Trophoblast cell (in vitro differentiated cells and primary cell): ENCODE results near the gene DSTYK.
"Not testable (repeated sequence)": the region's sequence is repeated elsewhere in the genome, so short reads cannot be mapped to it uniquely, and the experiment has no call there.

Source experiments
- DNase-seq, 2 donors: peaks; one replicate each; pipeline ENCODE4 v3.0.0-alpha.2; 2016
- H2AFZ ChIP-seq: 2 replicates; pipeline ENCODE4 v1.6.1; 2013; ENCODE audit warnings: low read length, moderate library complexity, mild to moderate bottlenecking; ENCODE audit not compliant: insufficient read depth, poor library complexity
- H2AK5ac ChIP-seq: 2 replicates; pipeline ENCODE4 v1.6.1; 2013; ENCODE audit warnings: mild to moderate bottlenecking, low read length
- H2BK120ac ChIP-seq: 2 replicates; pipeline ENCODE4 v1.6.1; 2013; ENCODE audit warnings: low read length, mild to moderate bottlenecking, moderate library complexity; ENCODE audit not compliant: insufficient read depth, poor library complexity
- H2BK12ac ChIP-seq: 2 replicates; pipeline ENCODE4 v1.6.1; 2013; ENCODE audit warnings: mild to moderate bottlenecking, low read length, moderate library complexity
- H2BK5ac ChIP-seq: 2 replicates; pipeline ENCODE4 v1.6.1; 2013; ENCODE audit warnings: low read length, low read depth, moderate library complexity, mild to moderate bottlenecking; ENCODE audit not compliant: poor library complexity
- H3K14ac ChIP-seq: 2 replicates; pipeline ENCODE4 v1.6.1; 2013; ENCODE audit warnings: mild to moderate bottlenecking, low read length
- H3K18ac ChIP-seq: 2 replicates; pipeline ENCODE4 v1.6.1; 2013; ENCODE audit warnings: mild to moderate bottlenecking, low read length
- H3K23ac ChIP-seq: 2 replicates; pipeline ENCODE4 v1.6.1; 2013; ENCODE audit warnings: low read length
- H3K27ac ChIP-seq: 2 replicates; pipeline ENCODE4 v1.5.1; 2013; ENCODE audit warnings: low read depth, mild to moderate bottlenecking, inconsistent platforms, low read length, moderate library complexity
- H3K27me3 ChIP-seq: 2 replicates; pipeline ENCODE4 v1.6.1; 2013; ENCODE audit warnings: inconsistent platforms, mild to moderate bottlenecking, low read length, moderate library complexity; ENCODE audit not compliant: insufficient read depth
- H3K36me3 ChIP-seq, 2 experiments: 1 replicate in 1 of 2; 2 replicates in 1 of 2; pipeline ENCODE4 v1.6.1; 2013; ENCODE audit warnings: low read length in 2 of 2, mild to moderate bottlenecking in 2 of 2, moderate library complexity in 1 of 2; ENCODE audit not compliant: insufficient read depth in 2 of 2, control insufficient read depth in 1 of 2
- H3K4ac ChIP-seq: 2 replicates; pipeline ENCODE4 v1.6.1; 2013; ENCODE audit warnings: low read depth, mild to moderate bottlenecking, low read length, moderate library complexity
- H3K4me1 ChIP-seq, 2 experiments: 1 replicate in 1 of 2; 2 replicates in 1 of 2; pipeline ENCODE4 v1.6.1; 2013; ENCODE audit warnings: low read length in 2 of 2, mild to moderate bottlenecking in 2 of 2, moderate library complexity in 1 of 2; ENCODE audit not compliant: insufficient read depth in 2 of 2, control insufficient read depth in 1 of 2
- H3K4me2 ChIP-seq: 2 replicates; pipeline ENCODE4 v1.6.1; 2013; ENCODE audit warnings: inconsistent platforms, mild to moderate bottlenecking, low read length, moderate library complexity
- H3K4me3 ChIP-seq: 2 replicates; pipeline ENCODE4 v1.5.1; 2013; ENCODE audit warnings: mild to moderate bottlenecking, low read depth, low read length, inconsistent platforms
- H3K79me1 ChIP-seq: one replicate; pipeline ENCODE4 v1.6.1; 2013; ENCODE audit warnings: low read length
- H3K79me2 ChIP-seq: 2 replicates; pipeline ENCODE4 v1.6.1; 2013; ENCODE audit warnings: low read length, mild to moderate bottlenecking; ENCODE audit not compliant: control insufficient read depth, insufficient read depth, poor library complexity
- H3K9ac ChIP-seq: 2 replicates; pipeline ENCODE4 v1.6.1; 2013; ENCODE audit warnings: mild to moderate bottlenecking, low read length
- H3K9me3 ChIP-seq: 2 replicates; pipeline ENCODE4 v1.6.1; 2013; ENCODE audit warnings: low read depth, mild to moderate bottlenecking, control low read depth, inconsistent platforms, low read length; ENCODE audit not compliant: insufficient read depth
- H4K12ac ChIP-seq: 2 replicates; pipeline ENCODE4 v1.6.1; 2013; ENCODE audit warnings: low read depth, mild to moderate bottlenecking, low read length, moderate library complexity
- H4K8ac ChIP-seq: 2 replicates; pipeline ENCODE4 v1.6.1; 2013; ENCODE audit warnings: low read depth, mild to moderate bottlenecking, low read length, moderate library complexity
- H4K91ac ChIP-seq: one replicate; pipeline ENCODE4 v1.6.1; 2013; ENCODE audit warnings: low read depth, mild to moderate bottlenecking, low read length, moderate library complexity
- WGBS: extraction: QIAGEN DNeasy Blood & Tissue Kit; methylation state at CpG from one replicate; pipeline ENCODE4 v1.1.7; 2013; ENCODE audit warnings: missing lambda C conversion rate; ENCODE audit not compliant: insufficient read length, insufficient coverage; ENCODE audit errors: extremely low coverage; 5-methylcytosine and 5-hydroxymethylcytosine counted together

Gene DSTYK

GRCh38 chr1:205162301-205162700 is 49.2 kb downstream of the DSTYK start:
- Histone ChIP-seq H3K4me2 (no peak overlapping the region), H2BK12ac (no peak overlapping the region), H3K9ac (no peak overlapping the region), H3K79me2 (no peaks in the 10 kb centered on the region), H3K4me3 (no peak overlapping the region), H3K27ac (no peak overlapping the region), H2BK5ac (no peak overlapping the region), H3K27me3 (no peaks in the 10 kb centered on the region), H3K79me1 (no peaks in the 10 kb centered on the region), H3K18ac (no peak overlapping the region), H2BK120ac (no peak overlapping the region), H4K8ac (no peak overlapping the region), H4K12ac (no peak overlapping the region), H3K4ac (no peak overlapping the region), H2AFZ (no peak overlapping the region), H2AK5ac (no peak overlapping the region), H3K14ac (no peak overlapping the region), H3K4me1 (no peaks in the 10 kb centered on the region), H3K23ac (no peak overlapping the region), H3K36me3 (peaks cover 17 to 25% of the 10 kb centered on the region in 2 experiments), H4K91ac (no peak overlapping the region), H3K9me3 (no peaks in the 10 kb centered on the region)
- no peak for DNase-seq
- WGBS = no CpG with 5 or more reads among the region's 1 CpG

- no peak overlapping the region for H3K23ac ChIP-seq
- H2AFZ ChIP-seq = no peak overlapping the region
- no peak overlapping the region for H3K9ac ChIP-seq
- H4K91ac ChIP-seq = no peak overlapping the region
- no peak overlapping the region for H3K4ac ChIP-seq
- WGBS = no CpG with 5 or more reads among the region's 6 CpGs
- no peaks in the 10 kb centered on the region for H3K79me1 ChIP-seq
- H4K12ac ChIP-seq = no peak overlapping the region
- no peak overlapping the region for H2BK12ac ChIP-seq
- no peak overlapping the region for H3K14ac ChIP-seq
- no peak overlapping the region for H3K27ac ChIP-seq
- no peak overlapping the region for H3K18ac ChIP-seq
- no peak overlapping the region for H2BK120ac ChIP-seq
- no peak overlapping the region for H3K4me2 ChIP-seq
- H3K27me3 ChIP-seq = no peaks in the 10 kb centered on the region
- H3K79me2 ChIP-seq = no peaks in the 10 kb centered on the region
- peaks cover 2% of the 10 kb centered on the region for H3K9me3 ChIP-seq
- peaks cover 22 to 33% of the 10 kb centered on the region in 2 experiments for H3K36me3 ChIP-seq
- H2AK5ac ChIP-seq = no peak overlapping the region
- no peak overlapping the region for H2BK5ac ChIP-seq
- H3K4me3 ChIP-seq = no peak overlapping the region
- H4K8ac ChIP-seq = no peak overlapping the region
- DNase-seq = no peak
- no peaks in the 10 kb centered on the region for H3K4me1 ChIP-seq
Measured at GRCh38 chr1:205161076-205161475, 50.4 kb downstream of the DSTYK start.

GRCh38 chr1:205158048-205158616 is 53.4 kb downstream of the DSTYK start:
- Histone ChIP-seq H3K79me2 (no peaks in the 10 kb centered on the region), H3K23ac (no peak overlapping the region), H4K8ac (no peak overlapping the region), H2AK5ac (no peak overlapping the region), H3K9ac (no peak overlapping the region), H4K91ac (no peak overlapping the region), H3K4me2 (no peak overlapping the region), H4K12ac (no peak overlapping the region), H3K4me3 (no peak overlapping the region), H3K4ac (no peak overlapping the region), H3K14ac (no peak overlapping the region), H3K9me3 (peaks cover 7% of the 10 kb centered on the region), H3K27me3 (no peaks in the 10 kb centered on the region), H2BK12ac (no peak overlapping the region), H3K79me1 (no peaks in the 10 kb centered on the region), H3K36me3 (peaks cover 30 to 36% of the 10 kb centered on the region in 2 experiments), H2BK5ac (no peak overlapping the region), H2BK120ac (no peak overlapping the region), H2AFZ (no peak overlapping the region), H3K27ac (no peak overlapping the region), H3K18ac (no peak overlapping the region), H3K4me1 (no peaks in the 10 kb centered on the region)
- DNase-seq = no peak
- WGBS = no CpG with 5 or more reads among the region's 2 CpGs

GRCh38 chr1:205155665-205156377 is 55.7 kb downstream of the DSTYK start:
- not testable (repeated sequence) for H4K12ac ChIP-seq, H2BK12ac ChIP-seq, H3K79me2 ChIP-seq, H3K27me3 ChIP-seq, H3K27ac ChIP-seq, H4K91ac ChIP-seq, H3K14ac ChIP-seq, H3K4me1 ChIP-seq, H2AK5ac ChIP-seq, H4K8ac ChIP-seq, H3K79me1 ChIP-seq, H3K9ac ChIP-seq, H2AFZ ChIP-seq, H2BK120ac ChIP-seq, DNase-seq, H3K4me3 ChIP-seq, H3K18ac ChIP-seq, H3K9me3 ChIP-seq, H3K4me2 ChIP-seq, H3K4ac ChIP-seq, H2BK5ac ChIP-seq, H3K23ac ChIP-seq
- peaks cover 27 to 28% of the 10 kb centered on the region in 2 experiments for H3K36me3 ChIP-seq
- no CpG with 5 or more reads among the region's 3 CpGs for WGBS
